HG03342 (cell line): ENCODE results near the gene TRMT2A.

ENCODE experiments used
- ATAC-seq: cut with Tn5 transposase; IDR thresholded peaks from one replicate; pipeline ENCODE4 v1.9.1; 2021; ENCODE audit warnings: mild to moderate bottlenecking, moderate library complexity; ENCODE audit not compliant: unreplicated experiment

The TRMT2A gene

DNA sequence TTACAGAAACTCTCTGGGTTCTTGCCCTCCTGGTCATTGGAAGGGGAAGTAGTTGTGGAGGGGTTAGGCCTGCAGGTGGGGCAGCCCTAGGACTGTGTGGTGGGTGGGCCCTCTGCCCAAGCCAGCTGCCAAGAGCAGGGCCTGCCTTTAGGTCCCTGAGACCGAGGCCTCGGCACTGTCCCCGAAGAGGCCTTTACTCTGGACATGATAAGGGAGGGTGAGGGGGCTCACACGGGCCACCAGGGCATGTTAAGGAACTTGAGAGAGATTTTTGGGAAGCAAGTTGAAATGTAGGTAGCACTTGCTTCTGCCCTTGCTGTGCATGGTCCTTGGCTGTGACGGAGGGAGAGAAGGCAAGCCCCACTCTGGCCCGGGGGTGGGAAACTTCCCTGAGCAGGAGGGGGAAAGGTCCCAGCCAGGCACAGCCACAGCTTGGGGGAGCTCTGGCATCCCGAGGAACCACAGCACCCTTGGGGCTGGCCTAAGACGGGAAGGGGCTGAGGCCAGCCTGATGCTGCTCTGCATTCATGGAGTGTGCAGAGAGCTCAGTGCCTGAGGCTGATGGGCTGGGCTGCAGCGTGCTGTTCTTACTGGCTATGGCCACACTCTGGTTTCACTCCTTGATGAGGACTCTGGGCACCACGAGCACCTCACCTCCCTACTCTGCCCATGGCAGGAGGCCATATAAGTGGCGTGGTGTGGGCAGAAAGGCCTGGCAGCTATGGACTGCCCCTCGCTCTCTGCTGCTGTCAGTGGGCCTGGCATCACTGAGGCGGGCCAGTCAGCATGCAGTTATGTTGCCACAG is 8.9 kb downstream of the TRMT2A start:
- no peak for ATAC-seq

DNA sequence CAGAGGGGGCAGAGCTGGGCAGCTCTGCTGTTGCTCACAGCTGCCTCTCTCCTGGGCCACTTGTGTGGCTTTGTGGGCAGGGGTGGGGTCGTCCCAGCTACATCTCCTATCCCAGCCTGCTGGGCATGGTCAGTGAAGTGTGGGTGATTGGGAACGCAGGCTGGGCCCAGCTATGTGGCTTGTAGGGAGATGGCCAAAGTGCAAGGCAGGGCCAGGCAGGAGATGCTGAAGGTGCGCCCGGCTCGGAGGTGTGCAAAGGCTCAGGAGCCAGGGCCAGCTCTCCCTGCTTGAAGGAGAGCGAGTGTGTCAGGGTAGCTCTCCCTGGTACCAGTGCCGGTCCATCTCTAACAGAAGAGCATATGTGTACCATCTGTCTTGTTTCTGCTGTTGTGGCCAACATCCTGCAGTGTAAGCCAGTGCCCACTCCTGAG is 9.5 kb downstream of the TRMT2A start:
- ATAC-seq: no peak

DNA sequence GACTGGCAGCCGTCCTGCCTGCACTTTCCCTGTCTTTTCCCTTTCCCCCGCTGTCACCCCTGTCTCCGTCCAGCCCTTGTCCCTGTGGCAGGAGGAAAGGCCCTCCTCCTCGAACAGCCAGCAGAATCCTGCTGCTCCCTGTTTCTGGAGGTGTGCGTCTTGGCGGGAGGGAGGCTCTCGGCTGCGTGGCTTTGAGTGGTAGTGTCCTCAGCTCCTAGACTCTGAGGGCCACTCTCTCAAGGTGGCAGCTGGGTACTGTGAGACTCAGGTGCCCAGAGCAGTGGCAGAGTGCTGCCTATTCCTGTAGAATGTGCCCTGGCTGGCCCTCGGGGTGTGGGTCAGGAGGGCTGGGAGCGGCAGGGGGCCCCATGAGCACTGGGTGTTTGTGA is 10.2 kb downstream of the TRMT2A start:
- no peak for ATAC-seq

DNA sequence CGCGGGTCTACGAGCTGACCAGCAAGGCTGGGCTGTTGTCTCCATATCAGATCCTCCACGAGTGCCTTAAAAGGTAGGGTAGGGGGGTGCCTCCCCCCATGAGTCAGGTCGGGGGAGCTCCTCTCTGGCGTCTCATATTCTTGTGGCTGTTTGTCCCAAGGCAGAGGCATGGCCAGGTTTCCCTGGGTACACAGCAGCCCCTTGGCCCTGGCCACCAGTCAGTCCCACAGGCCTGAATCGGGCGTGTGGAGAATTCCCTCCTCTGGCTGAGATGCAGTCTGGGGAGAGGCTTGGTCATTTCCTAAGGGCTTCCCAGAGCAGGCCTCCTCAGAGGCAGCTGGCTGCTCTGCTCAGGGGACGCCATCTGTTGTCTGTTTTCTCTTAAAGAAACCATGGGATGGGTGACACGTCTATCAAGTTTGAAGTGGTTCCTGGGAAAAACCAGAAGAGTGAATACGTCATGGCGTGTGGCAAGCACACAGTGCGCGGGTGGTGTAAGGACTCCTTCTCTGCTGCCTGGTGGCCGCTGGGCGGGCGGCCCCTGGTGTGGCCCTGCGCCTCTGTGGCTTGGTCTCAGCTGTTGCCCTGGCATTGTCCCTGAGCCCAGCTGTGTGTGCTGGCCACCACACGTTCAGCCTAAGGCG is 10.7 kb downstream of the TRMT2A start:
- no peak for ATAC-seq

DNA sequence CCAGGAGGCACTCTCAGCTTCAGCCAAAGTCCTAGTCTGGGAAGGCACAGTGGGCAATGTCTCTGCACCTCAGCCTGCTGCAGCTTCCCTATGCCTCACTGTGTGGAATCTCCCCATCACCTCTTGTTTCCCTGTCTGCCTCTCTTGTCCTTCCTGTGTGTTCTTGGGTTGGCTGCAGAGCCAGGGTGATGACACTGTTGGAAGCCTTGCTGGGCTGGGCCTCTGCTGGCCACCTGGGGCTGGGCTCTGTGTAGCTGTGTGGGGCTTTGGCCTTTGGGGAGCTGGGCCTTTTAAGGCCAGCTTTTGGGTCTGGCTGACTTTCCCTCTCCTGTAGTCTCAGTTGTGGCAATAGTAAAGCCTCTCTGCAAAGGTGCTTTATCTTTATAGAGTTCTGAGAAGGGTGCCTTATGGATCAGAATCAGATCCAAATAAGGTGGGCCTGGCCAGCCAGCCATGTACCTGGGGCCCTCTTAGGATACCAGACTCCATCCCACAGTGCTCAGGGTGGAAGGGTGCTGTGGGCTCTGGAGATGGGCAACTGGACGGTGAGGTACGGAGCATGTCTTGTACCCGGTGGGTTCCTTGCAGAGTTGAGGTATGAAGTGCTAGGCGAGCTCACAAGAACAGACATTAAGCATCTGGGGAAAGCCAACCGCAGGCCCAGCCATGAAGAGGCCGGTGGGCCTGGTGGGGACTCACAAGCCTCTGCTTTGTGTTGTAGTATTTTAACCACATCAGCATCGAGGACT is 11.4 kb downstream of the TRMT2A start:
- no peak for ATAC-seq

DNA sequence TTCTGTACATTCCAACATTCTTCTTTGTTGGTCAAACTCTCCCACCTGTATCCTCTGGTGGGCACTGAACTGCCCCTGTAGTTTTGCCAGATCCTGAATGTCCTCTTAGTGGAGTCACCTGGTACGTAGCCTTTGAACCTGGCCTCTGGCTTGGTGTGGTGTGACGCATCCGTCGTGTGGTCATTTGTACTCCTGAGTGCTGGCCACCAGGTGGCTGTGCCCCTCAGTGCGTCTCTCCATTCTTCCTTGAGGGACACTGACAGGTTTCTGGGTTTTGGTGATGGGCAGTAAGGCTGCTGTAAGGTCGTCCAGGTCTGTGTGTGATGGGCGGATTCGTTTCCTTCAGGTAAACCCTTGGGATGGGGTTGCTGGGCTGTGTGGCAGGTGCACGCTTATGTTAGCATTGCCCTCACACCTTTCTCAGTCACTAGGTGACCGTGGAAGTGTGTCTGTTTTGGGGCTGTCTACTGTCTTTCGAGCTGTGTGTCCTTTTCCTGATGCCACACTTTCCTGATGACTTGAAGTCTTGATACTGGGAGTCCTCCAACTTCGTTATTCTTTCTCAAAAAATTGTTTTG is 14.7 kb downstream of the TRMT2A start:
- no peak for ATAC-seq

DNA sequence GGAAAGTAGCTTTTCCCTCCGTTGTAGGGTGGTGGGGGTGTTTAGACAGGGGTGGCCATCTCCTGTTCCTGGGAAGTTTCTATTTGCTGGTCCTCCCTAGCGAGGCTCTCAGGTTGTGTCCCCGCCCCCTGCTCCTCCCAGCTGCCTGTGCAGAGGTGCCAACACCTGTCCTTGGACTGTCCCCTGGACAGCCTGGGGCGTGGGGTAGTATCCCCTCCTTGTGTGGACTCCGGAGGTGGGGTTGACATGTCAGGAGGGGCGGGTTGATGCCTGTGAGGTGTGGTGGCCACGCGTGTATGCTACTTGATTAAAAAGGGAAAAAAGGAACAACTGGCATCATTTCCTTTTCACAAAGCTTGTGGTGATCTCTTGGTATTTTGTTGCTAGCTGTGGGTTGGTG is 15.4 kb downstream of the TRMT2A start:
- ATAC-seq: no peak

DNA sequence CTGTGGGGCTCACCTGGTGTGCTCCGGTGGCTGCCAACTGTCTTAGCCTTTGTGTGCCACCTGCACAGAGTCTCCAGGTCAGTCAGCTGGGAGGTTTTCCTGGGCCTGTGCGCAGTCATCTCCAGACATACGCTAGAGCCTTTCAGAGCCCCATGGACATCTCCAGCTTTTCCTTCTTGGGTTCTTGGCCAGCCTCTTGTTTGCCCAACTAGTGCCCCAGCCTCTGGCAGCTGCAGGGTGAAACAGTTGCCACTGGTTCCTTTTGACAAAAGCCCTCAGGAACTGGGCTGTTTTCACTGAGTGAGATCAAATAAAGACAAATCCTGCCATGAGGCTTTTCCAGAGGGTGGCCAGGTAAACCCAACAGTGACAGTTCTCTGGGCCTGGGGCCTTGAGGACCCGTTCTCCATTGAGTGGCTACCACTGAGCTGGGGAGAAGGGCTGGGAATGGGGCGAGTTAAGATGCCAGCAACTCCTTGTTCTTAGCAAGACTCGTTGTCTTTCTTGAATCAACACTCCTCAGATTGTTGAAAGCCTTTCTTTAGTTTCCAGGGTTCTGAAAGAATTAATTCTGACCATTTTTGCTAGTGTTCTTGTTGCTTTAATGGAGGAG is 17.8 kb downstream of the TRMT2A start:
- ATAC-seq: no peak

DNA sequence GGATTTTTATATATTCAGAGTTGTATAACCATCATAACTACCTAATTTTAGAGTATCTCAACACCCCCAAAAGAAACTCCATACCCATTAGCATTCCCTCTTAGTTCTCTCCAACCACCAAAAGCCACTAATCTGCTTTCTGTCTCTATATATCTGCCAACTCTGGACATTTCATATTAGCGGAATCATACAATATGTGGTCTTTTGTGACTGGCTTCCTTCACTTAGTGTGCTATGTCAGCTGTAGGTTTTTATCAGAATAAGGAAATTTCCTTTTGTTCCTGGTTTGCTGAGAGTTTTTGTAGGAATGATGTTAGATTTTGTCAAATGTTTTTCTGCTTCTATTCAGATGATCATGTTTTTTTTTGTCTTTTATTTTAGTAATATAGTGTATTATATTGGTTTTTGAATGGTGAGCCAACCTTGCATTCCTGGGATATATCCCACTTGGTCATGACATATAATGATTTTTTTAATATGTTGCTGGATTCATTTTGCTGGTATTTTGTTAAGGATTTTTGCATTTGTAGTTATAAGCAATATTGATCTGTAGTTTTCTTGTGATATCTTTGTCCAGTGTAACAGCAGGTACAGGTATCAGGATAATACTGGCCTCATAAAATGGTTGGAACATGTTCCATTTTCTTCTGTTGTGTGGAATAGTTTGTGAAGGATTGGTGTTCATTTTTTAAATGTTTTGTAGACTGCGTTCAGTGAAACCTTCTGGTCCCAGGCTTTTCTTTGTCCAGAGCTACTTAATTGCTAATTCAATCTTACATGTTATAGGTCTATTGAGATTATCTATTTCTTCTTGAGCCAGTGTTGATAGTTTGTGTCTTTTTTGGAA is 20.2 kb downstream of the TRMT2A start:
- no peak for ATAC-seq

DNA sequence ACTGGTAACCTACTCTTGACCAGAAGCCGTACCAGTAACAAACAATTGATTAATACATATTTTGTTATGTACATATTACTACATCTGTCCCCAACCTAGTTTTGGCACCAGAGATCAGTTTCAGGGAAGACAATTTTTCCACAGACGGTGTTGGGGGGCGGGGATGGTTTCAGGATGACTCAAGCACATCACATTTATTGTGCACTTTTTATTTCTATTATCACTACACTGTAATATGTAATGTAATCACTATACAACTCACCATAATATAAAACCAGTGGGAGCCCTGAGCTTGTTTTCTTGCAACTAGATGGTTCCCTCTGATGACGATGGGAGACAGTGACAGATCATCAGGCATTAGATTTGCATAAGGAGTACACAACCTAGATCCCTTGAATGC is 21.5 kb downstream of the TRMT2A start:
- no peak for ATAC-seq

DNA sequence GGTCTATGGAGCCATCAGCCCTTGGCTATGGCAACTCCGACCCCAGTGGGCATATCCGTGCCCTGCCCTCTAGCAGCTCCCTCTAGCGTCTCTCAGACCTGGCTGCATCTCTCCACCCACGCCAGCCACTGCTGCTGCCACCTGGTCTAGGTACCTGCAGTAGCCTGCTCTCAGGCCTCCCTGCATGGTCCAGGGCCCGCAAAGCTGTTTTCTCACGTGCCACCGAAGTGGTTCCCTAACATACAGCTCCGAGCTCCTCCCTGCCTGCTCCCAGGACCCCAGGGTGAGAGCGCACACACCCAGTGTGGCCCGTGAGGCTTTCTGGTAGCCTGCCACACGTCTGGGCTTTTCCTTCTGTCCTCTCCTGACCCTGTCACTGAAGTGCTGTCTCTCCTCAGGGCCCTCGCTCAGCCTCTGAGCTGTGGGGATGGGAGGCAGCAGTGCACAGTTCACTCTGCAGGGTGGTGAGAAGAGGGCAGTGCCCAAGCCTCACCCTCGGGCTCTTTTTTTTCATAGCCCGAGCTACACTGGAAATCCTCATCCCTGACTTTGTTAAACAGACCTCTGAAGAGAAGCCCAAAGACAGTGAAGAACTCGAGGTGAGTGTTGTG is 22.7 kb downstream of the TRMT2A start:
- ATAC-seq: no peak

DNA sequence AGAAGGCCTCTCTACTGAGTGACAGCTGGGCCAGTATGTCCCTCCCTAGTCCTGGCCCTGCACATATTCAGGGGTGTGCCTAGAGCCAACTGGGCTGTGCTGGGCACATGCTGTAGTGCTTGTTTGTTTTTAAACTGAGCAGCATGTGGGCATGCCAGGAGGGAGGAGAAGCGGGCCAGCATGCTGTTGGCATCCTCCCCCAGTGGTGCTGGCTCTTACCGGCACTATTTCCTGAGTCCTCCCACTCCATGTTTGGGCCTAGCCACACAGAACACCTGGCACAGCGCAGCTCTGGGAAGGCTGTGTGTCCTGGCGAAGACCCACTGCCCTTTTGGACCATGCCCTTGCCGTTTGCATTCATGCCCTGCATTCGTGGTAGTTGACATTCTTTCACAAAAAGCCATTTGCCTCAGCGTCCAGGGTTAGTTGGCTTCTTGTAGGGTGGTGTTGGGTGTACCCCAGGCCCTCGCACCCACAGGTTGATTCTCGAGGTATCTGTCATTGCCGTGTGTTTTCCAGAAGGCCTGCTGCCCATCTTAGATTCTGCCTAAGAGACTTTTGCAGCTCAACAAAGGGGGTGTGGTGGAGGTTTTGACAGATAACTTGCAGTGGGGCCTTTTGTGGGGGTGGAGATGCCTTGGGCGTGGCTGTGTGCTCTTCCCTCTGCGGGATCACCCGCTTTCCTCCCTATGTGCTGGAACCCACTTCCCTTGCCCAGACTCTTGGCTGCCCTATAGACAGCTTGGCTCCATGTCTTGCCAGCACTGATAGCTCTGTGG is 23.4 kb downstream of the TRMT2A start:
- no peak for ATAC-seq

DNA sequence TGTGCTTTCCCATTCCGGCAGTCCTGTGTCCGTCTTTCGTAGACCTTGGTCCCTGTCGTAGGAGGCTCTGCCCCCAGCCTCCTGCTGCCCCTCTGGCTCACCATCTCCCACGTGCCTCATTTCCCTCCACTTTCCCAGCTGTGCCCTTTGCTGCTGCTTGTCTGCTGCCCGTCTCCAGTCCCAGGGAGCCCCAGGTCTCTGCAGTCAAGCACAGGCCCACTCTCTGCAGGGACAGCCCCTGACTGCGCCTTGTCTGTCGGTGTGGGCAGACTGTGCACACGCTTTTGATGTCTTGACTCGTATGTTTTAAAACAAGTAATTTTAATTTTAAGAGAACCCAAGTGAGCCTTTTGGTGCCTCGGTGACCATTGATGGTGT is 24.6 kb downstream of the TRMT2A start:
- no peak for ATAC-seq

DNA sequence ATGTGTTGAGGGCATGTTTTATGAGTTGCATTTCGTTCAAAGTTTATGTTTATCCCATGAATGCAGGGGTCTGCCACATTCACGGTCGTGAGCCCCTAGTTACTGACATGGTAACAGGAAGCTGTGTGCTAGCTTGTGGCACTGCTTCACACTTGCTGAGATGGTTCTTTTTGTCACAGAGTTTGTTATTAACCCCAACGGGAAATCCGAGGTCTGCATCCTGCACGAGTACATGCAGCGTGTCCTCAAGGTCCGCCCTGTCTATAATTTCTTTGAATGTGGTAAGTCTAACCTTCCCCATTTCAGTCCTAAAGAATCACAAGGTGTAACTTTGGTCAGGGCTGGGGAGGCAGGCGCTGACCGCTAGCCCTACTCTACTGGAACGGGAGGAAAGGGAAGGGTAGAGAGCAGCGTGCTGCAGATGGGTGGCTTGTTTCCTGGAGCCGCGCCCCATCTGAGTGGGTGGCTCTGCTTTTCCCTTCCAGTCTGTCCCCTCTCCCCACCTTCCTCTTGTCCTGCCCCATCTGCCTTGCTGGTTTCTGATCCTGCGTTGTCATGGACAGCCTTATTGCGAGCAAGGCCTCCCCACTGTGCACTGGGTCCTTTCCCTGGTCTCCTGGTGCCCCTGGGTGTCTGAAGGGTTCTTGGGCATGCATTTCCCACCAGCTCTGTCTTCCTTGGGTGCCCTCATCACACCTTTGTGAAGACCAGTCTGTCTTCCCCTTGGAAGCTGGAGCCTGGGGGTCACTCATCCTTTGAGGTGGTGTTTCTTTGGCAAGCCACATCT is 25.1 kb downstream of the TRMT2A start:
- ATAC-seq: no peak

DNA sequence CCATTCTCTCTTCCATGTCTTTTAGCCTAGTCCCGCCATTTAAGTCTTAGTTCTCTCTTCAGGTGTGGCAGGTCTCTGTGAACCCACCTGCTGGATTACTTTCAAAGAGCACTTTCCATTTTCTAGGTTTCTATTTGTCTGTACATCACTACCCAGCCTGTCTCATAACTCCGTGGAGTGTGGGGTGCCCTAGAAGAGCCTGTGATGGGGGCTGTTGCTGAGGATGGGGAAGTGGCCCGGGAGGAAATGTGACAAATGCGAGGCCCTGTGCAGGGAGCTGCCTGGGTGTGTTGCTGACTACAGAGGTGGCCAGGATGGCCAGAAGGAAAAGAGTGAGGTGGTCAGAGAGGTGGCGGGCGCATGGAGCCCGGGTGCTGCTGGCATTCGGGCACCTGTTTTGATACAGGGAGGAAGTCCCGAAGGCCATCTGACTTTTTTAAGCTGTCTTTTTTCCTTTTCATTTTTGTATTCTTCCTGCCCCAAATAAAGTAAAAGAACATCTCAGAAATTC is 26.2 kb downstream of the TRMT2A start:
- no peak for ATAC-seq

DNA sequence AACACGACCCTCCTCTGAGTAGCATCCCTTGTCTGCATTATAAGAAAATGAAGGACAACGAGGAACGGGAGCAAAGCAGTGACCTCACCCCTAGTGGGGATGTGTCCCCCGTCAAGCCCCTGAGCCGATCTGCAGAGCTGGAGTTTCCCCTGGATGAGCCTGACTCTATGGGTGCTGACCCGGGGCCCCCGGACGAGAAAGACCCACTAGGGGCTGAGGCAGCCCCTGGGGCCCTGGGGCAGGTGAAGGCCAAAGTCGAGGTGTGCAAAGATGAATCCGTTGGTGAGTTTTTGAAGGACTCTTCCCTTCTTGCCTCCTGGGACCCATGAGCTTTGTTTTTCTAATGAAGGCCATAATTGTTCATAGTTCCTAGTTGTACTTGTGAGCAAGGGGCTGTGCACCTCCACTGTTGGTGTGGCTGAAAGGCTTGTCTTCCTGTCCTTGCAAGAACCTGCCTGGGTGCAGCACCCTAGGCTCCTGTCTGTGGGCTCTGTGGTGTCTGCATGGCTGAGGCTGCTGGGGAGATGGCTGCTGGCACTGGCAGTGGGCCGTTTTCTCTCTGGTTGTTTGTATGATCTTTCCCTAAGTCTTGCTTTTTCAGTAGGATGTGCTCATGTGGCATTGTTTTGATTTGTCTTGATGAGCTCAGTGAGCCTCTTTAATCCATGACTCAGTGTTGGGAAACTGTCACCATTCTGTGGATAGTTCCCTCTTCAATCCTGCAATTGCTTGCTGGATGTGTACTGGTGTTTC is 26.9 kb downstream of the TRMT2A start:
- no peak for ATAC-seq

DNA sequence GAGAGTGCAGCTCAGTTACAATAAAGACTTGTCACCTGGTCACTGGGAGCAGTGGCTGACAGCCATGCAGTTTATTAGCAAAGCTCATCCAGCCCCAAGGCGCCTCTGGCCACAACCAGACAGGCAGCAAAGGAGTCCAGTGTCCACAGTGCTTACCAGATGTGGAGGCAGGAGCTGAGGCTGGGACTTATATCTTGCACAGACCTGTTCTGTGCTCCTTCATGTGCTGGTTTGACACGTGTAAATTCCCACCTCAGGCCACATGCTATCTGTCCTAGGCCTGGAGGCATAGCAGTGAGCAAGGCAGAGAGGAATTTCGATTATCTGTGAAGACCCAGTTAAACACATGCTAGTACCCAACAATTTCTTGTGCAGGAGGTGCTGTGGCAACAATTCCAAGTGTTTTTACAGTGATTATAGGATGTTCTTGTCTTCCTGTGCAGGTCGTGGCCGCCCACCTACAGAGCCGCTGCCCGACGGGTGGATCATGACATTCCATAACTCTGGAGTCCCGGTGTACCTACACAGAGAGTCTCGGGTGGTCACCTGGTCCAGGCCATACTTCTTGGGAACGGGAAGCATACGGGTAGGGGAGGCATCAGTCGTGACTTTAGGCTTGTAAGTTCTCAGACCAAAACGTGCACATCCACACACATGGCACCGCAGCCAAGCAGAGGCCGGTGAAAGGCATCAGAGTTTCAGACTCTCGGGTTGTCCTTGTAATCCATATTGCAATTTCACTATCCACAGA is 27.6 kb downstream of the TRMT2A start:
- no peak for ATAC-seq
